HEK293T (cell line): Measurements from ENCODE around the gene SHISA9.

Experiments used
- CTCF ChIA-PET: fragments of 350-600 bp; formaldehyde crosslinking; extraction: SDS; loops from one replicate; lab custom pipeline; 2021; ENCODE audit warnings: antibody characterized with exemption, inconsistent platforms; lab: Yijun Ruan, JAX
- POLR2A ChIA-PET: fragments of 350-600 bp; formaldehyde crosslinking; extraction: SDS; loops from one replicate; lab custom pipeline; 2020; ENCODE audit warnings: antibody characterized with exemption, inconsistent platforms; lab: Yijun Ruan, JAX
- DNase-seq: peaks from one replicate; pipeline ENCODE4 v3.0.0; 2012; ENCODE audit warnings: mixed read lengths; ENCODE audit errors: extremely low spot score
- ARNT ChIP-seq: fragments of 450-650 bp; IDR thresholded peaks from 2 replicates; pipeline ENCODE4 v1.6.1; 2017; ENCODE audit warnings: mild to moderate bottlenecking
- BHLHE40 ChIP-seq: fragments of 450-650 bp; IDR thresholded peaks from 2 replicates; pipeline ENCODE4 v1.6.1; 2016; ENCODE audit warnings: mild to moderate bottlenecking, moderate library complexity, borderline replicate concordance
- CTBP1 ChIP-seq: fragments of 450-650 bp; IDR thresholded peaks from 2 replicates; pipeline ENCODE4 v1.6.1; 2016; ENCODE audit warnings: borderline replicate concordance
- ELF4 ChIP-seq: fragments of 450-650 bp; IDR thresholded peaks from 2 replicates; pipeline ENCODE4 v1.6.1; 2017; ENCODE audit warnings: antibody characterized with exemption
- FOXA1 ChIP-seq: fragments of 450-650 bp; IDR thresholded peaks from 2 replicates; pipeline ENCODE4 v1.6.1; 2016; ENCODE audit warnings: mild to moderate bottlenecking
- FOXK2 ChIP-seq: fragments of 450-650 bp; IDR thresholded peaks from 2 replicates; pipeline ENCODE4 v1.6.1; 2016; ENCODE audit warnings: mild to moderate bottlenecking
- FOXM1 ChIP-seq: fragments of 450-650 bp; IDR thresholded peaks from 2 replicates; pipeline ENCODE4 v1.6.1; 2017; ENCODE audit warnings: mild to moderate bottlenecking, borderline replicate concordance
- HDGF ChIP-seq: fragments of 450-650 bp; IDR thresholded peaks from 2 replicates; pipeline ENCODE4 v1.6.1; 2017; ENCODE audit warnings: antibody characterized with exemption, borderline replicate concordance
- L3MBTL2 ChIP-seq: fragments of 450-650 bp; conservative IDR thresholded peaks from 2 replicates; pipeline ENCODE4 v1.6.1; 2016; ENCODE audit warnings: mild to moderate bottlenecking
- LEF1 ChIP-seq: fragments of 450-650 bp; IDR thresholded peaks from 2 replicates; pipeline ENCODE4 v1.6.1; 2017; ENCODE audit warnings: mild to moderate bottlenecking, borderline replicate concordance
- NFRKB ChIP-seq: fragments of 450-650 bp; IDR thresholded peaks from 2 replicates; pipeline ENCODE4 v1.6.1; 2016; ENCODE audit warnings: mild to moderate bottlenecking, moderate library complexity
- SP1 ChIP-seq: fragments of 450-650 bp; IDR thresholded peaks from 2 replicates; pipeline ENCODE4 v1.6.1; 2017
- SUZ12 ChIP-seq: fragments of 450-650 bp; IDR thresholded peaks from 2 replicates; pipeline ENCODE4 v1.6.1; 2016; ENCODE audit warnings: mild to moderate bottlenecking
- TARDBP ChIP-seq: fragments of 450-650 bp; IDR thresholded peaks from 2 replicates; pipeline ENCODE4 v1.6.1; 2016
- ZNF384 ChIP-seq: fragments of 450-650 bp; IDR thresholded peaks from 2 replicates; pipeline ENCODE4 v1.6.1; 2016
- TF ChIP-seq, protein P1 (sequence below): fragments of 450-650 bp; IDR thresholded peaks from 2 replicates; pipeline ENCODE4 v1.6.1; 2016

Gene SHISA9

DNA sequence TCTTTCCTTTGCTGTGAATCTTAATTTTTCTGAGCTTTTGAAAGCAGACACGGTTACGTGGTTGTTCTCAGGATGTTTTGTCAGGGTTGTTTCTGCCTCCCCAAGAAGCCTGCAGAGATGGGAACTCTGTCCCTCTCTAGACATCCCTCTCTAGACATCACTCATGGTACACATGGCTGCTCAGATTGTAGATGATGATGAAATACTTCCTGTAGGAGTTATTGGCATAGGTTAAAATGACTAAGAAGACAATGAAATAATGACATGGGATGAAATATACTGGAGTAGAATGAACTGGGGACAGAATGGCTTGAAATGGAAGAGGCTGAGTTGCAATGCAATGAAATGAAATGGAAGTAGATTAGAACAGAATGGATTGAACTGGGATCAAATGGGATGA, 253.4 kb downstream of the SHISA9 start:
- no peak for DNase-seq
- POLR2A ChIA-PET = no interaction called here
- TF ChIP-seq ARNT = no peak
- no peak for TF ChIP-seq FOXA1
- no peak for TF ChIP-seq NFRKB
- TF ChIP-seq L3MBTL2 = no peak
- TF ChIP-seq FOXM1 = no peak
- TF ChIP-seq, protein P1, sequence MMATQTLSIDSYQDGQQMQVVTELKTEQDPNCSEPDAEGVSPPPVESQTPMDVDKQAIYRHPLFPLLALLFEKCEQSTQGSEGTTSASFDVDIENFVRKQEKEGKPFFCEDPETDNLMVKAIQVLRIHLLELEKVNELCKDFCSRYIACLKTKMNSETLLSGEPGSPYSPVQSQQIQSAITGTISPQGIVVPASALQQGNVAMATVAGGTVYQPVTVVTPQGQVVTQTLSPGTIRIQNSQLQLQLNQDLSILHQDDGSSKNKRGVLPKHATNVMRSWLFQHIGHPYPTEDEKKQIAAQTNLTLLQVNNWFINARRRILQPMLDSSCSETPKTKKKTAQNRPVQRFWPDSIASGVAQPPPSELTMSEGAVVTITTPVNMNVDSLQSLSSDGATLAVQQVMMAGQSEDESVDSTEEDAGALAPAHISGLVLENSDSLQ = no peak
- TF ChIP-seq ZNF384 = no peak
- no peak for TF ChIP-seq TARDBP
- no peak for TF ChIP-seq ELF4
- TF ChIP-seq SP1 = no peak
- no peak for TF ChIP-seq HDGF
- no peak for TF ChIP-seq CTBP1
- TF ChIP-seq BHLHE40 = no peak
- no peak for TF ChIP-seq FOXK2
- no peak for TF ChIP-seq SUZ12
- no peak for TF ChIP-seq LEF1
- CTCF ChIA-PET = no interaction called here

DNA sequence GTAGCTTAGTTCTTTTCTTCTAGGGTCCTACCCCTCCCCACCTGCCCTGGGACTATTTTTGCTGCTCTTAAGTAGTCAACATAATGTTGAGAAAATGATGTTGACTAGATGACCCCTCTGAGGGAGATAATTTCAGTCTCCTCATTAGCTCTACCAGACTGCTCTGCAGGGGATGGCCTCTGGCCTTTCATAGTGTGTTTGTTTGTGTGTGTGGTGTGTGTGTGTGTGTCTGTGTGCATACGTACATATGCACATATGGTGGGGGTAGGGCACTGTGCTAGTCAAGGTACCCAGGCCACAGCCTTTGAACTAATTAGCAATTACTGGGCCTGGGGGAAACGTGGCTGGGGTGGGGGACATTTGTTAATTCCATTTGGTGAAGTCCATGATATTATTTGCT, 254.0 kb downstream of the SHISA9 start:
- ChIA-PET CTCF (no interaction called here), POLR2A (no interaction called here)
- no peak for TF ChIP-seq FOXK2
- TF ChIP-seq FOXM1 = no peak
- TF ChIP-seq CTBP1 = no peak
- no peak for TF ChIP-seq L3MBTL2
- no peak for TF ChIP-seq ELF4
- no peak for TF ChIP-seq SP1
- TF ChIP-seq HDGF = no peak
- TF ChIP-seq, protein P1 = no peak
- DNase-seq = no peak

DNA sequence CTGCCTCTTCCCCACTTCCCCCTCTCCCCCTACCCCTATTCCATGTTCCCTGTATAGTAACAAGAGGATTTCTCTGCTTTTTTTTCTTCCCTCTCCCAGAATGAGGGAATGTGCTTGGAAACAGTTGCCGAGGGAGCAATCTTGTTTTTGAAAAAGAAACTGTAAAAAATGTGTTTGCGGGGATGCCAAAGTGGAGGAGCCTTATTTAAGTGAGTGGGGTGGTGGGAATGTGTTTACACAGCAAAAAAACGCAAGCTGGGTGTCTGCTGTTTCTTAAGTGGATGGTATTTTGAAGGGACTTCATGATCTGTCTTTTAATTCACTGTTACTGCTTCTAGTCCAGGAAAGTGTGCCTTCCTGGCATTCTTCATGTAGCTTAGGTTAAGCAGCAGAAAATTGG, 254.4 kb downstream of the SHISA9 start:
- CTCF ChIA-PET = no interaction called here
- no peak for TF ChIP-seq FOXM1
- DNase-seq = no peak
- POLR2A ChIA-PET = no interaction called here

DNA sequence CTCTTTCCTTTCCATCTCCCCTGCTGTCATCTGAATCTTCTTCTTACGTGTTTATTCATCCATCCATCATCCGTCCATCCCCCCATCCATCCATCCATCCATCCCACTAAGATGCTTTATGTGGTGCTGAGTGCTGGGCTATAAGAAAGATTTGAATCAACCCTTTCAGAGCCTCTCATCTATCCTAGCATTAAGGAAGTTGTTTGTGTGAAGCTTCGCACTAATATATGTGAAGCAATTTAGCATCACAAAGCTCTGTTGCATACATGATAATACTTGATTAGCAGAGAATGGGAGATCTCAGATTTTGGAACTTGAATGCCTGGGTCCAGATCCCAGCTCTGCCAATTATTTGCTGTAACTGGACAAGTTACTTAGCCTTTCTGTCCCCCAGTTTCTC, 255.7 kb downstream of the SHISA9 start:
- no peak for DNase-seq
- no peak for TF ChIP-seq FOXA1
- POLR2A ChIA-PET = no interaction called here
- CTCF ChIA-PET = interaction anchor here (0.7 kb wide), 1 partner anchor 471 kb away, joined by 3 read pairs; no protein-coding TSS in a partner anchor

DNA sequence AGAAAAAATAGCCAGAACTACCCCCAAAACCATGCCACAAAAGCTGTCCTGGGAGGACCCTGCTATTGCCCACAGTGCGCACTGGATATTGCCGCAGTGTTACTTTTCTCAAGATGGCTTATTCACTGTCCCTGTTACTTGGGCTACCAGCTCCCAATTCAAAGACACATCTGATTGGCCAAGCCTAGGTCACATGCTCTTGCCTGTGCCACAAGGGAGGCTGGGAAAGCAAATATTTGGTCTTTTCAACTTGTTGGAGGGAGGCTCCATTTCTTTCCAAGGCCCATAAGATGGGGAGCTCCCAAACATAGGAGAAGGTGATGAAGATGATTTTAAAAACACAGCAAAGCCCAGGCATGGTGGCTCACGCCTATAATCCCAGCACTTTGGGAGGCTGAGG, 257.0 kb downstream of the SHISA9 start:
- CTCF ChIA-PET = no interaction called here
- POLR2A ChIA-PET = no interaction called here
- no peak for DNase-seq
- TF ChIP-seq HDGF = no peak
- TF ChIP-seq, protein P1 = no peak
- no peak for TF ChIP-seq SP1
- no peak for TF ChIP-seq L3MBTL2
- TF ChIP-seq ELF4 = no peak
- no peak for TF ChIP-seq TARDBP
- no peak for TF ChIP-seq NFRKB
- TF ChIP-seq SUZ12 = no peak
- no peak for TF ChIP-seq FOXK2
- no peak for TF ChIP-seq BHLHE40
- TF ChIP-seq ARNT = no peak
- TF ChIP-seq LEF1 = no peak

DNA sequence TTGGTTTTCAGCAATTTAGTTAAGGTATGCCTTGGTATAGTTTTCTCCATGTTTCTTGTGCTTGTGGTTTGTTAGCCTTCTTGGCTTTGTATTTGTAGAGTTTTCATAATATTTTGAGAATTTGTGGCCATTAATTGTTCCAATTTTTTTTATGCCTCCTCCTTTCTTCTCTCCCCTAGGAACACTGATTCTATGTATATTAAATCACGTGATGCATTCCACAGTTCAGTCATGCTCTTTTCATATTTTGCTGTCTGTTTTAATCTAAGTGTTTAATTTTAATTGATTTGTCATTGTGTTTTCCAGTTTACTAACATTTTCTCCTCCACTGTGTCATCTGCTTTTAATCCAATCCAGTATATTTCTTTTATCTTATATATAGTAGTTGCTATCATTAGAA, 263.6 kb downstream of the SHISA9 start:
- no peak for DNase-seq
- ChIA-PET CTCF (no interaction called here), POLR2A (no interaction called here)
- TF ChIP-seq FOXA1 = no peak
- no peak for TF ChIP-seq TARDBP
- TF ChIP-seq FOXK2 = no peak
- TF ChIP-seq, protein P1 = no peak

DNA sequence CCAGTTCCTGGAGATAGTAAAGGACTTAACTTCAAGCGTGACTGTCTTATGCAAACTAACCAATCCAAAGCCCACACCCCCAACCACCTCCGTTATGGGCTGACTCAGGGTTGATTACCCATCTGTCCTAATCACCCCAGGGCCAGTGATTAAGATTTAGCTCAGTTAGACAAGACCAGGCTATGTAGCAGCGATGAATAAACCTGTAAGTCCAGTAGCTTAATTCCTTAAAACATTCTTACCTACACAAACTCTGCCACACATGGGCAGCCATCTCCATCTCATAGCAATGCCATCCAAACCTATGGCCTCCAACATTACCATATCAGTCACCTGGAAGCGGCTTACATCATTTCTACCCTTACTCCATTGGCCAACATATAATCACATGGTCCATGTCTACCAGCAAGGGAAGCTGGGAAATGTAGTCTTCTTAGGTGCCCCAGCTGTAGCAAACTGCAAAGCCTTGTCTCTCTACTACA, 266.7 kb downstream of the SHISA9 start:
- no peak for DNase-seq
- TF ChIP-seq SP1 = no peak
- TF ChIP-seq FOXK2 = no peak
- TF ChIP-seq BHLHE40 = no peak
- TF ChIP-seq, protein P1 = no peak
- no peak for TF ChIP-seq L3MBTL2
- no peak for TF ChIP-seq FOXM1
- TF ChIP-seq ZNF384 = no peak
- no peak for TF ChIP-seq HDGF
- TF ChIP-seq NFRKB = no peak
- TF ChIP-seq FOXA1 = no peak
- TF ChIP-seq SUZ12 = no peak
- TF ChIP-seq ELF4 = no peak
- TF ChIP-seq LEF1 = no peak
- TF ChIP-seq ARNT = no peak
- CTCF ChIA-PET = no interaction called here
- POLR2A ChIA-PET = no interaction called here
